Measurements from ENCODE around the gene DIPK2B.

- TF ChIP-seq POLR2AphosphoS5 (IDR thresholded peaks at IDR 0.05; ENCODE audit: low read depth, low read length) = no peak
- TF ChIP-seq TAF1 (IDR thresholded peaks at IDR 0.05; ENCODE audit: borderline replicate concordance, insufficient read depth, low read length) = no peak
Measured at GRCh38 chrX:45184211-45184610, 16.5 kb downstream of the DIPK2B start.

Data from PFSK-1 (cell line).